ENCODE data around the gene TNF.

Gene TNF

DNA sequence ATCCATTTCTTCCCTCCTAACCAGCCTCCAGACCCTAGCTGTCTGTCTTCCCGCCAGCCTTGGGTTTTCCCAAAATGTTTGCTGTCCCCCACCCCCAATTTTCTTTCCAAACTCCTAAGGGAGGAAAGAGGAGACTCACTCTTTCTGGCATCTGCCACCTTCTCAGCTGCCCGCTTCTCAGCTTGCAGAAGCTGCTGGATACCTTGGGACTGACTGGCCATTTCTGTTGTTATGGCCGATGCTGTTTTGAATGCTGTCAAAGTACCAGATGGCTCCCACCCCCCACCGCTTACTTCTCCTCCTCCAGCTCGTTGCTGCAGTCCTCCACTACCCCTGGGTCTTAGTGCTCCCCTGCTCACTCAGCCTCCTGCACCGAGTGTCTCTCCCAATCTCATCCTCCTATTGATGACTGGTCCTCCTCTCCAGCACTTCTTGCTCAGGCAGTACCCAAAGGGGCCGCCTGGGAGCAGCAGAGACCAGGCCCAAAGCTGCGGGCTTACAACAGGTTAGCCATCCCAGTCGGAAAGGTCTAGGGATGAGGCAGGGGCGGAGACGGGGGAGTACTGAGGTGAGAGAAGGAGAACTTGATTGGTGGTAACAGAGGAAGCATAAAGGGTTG lies 28.9 kb upstream of the TNF start, which contains the start of gene ATP6V1G2:
Gene ATP6V1G2, minus strand, starts transcription at position 270 of the 619 bp plus-strand sequence. Its CDS starts 49 bp downstream, at position 221.
- H2AFZ ChIP-seq (ENCODE audit: low read depth) = peak within 1 kb of the TSS; percentile 62
- H3K27ac ChIP-seq = peak within 1 kb of the TSS; percentile 41; the same call in 1 of the 2 replicates
- H3K4me2 ChIP-seq = peak within 1 kb of the TSS; percentile 66
- TF ChIP-seq, protein P1, sequence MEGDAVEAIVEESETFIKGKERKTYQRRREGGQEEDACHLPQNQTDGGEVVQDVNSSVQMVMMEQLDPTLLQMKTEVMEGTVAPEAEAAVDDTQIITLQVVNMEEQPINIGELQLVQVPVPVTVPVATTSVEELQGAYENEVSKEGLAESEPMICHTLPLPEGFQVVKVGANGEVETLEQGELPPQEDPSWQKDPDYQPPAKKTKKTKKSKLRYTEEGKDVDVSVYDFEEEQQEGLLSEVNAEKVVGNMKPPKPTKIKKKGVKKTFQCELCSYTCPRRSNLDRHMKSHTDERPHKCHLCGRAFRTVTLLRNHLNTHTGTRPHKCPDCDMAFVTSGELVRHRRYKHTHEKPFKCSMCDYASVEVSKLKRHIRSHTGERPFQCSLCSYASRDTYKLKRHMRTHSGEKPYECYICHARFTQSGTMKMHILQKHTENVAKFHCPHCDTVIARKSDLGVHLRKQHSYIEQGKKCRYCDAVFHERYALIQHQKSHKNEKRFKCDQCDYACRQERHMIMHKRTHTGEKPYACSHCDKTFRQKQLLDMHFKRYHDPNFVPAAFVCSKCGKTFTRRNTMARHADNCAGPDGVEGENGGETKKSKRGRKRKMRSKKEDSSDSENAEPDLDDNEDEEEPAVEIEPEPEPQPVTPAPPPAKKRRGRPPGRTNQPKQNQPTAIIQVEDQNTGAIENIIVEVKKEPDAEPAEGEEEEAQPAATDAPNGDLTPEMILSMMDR (conservative IDR thresholded peaks at IDR 0.05; ENCODE audit: low read depth, low read length) = peak; percentile 98
- H3K9ac ChIP-seq = peak within 1 kb of the TSS; percentile 62; the same call in 1 of the 2 replicates
- H3K27me3 ChIP-seq (ENCODE audit: insufficient read depth, low read depth) = no peaks in the 10 kb centered on the region
- peaks cover 22% of the 10 kb centered on the region for H3K79me2 ChIP-seq (ENCODE audit: insufficient read depth, low read depth)
- no peaks in the 10 kb centered on the region for H3K36me3 ChIP-seq (ENCODE audit: insufficient read depth)
- no peaks in the 10 kb centered on the region for H4K20me1 ChIP-seq (ENCODE audit: insufficient read depth)
- peaks cover 18% of the 10 kb centered on the region for H3K4me1 ChIP-seq (ENCODE audit: low read depth, poor library complexity, severe bottlenecking)
- H3K4me3 ChIP-seq (IDR thresholded peaks at IDR 0.05; ENCODE audit: insufficient read depth, low read depth, low read length) = no peak within 1 kb of the TSS

DNA sequence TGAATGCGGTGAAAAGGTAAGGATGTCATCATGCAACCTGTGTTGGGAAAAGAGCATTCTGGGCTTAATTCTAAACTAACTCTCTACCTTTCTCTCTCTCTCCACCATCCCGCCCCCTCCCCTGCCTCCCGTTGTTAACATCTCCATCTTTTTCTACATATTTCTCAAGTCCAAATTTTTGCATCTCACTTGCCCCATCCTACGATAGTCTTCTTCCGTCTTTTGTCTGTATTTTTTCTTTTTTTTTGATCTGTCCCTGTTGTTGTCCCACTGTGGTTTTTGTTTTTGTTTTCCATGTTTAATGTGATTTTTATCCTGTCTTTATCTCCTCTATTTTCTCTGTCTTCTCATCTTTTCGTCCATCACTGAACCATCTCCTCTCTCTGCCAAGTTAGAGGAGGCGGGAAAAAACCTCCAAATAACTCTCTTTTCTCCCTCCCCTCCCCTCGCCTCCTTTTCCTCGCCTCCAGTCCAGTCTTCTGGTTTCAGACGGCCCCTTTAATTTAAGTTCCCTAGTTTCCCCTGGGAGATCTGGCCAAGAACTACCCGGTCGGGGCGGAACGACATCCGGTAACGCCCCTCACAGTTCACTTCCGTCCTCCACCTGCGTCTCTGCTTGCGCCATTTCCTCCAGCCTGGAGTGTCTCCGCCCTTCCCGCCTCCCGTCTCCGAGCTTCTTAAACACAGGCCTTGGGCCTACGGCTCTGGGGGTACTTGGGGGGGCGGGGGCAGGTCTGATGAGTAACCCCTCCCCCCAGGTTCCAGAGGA lies 28.2 kb upstream of the TNF start, which contains the start of gene NFKBIL1:
Gene NFKBIL1, plus strand, starts transcription at position 651 of the 769 bp plus-strand sequence. Its CDS starts 87 bp downstream, at position 738.
- H3K27ac ChIP-seq = peak within 1 kb of the TSS; percentile 41; the same call in 1 of the 2 replicates

DNA sequence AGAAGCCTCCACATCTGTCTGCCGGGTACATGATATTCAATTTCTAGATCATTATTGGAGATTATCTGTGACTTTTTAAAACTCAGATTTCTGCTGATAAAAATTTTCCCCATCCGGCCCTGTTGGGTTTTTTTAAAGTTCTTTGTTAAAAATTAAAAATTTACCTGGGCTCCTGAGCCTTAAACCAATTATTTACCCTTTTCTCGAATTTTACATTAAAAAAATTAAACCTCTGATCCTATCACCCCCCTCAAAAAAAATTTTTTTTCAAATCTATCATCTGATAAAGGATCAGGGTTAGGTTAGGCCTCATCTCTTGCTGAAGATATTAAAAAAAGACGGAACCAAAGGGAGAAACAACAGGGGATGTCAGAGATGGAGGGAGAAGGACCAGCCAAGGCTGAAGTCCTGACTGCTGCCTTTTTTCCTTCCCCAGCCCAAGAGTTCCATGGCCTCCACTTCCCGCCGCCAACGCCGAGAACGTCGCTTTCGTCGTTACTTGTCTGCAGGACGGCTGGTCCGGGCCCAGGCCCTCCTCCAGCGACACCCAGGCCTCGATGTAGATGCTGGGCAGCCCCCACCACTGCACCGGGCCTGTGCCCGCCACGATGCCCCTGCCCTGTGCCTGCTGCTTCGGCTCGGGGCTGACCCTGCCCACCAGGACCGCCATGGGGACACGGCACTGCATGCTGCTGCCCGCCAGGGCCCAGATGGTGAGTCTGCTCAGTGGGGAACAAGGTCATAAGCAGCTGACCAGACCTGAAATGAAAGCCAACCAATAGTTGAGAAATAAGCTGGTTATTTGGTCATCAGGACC lies 27.4 kb upstream of the TNF start:
- Histone ChIP-seq H3K9ac (peak overlapping the region; percentile 62; the same call in 1 of the 2 replicates), H3K79me2 (ENCODE audit: insufficient read depth, low read depth) (peaks cover 13% of the 10 kb centered on the region; the same call in 1 of the 2 replicates), H3K27me3 (ENCODE audit: insufficient read depth, low read depth) (no peaks in the 10 kb centered on the region), H3K36me3 (ENCODE audit: insufficient read depth) (no peaks in the 10 kb centered on the region), H4K20me1 (ENCODE audit: insufficient read depth) (no peaks in the 10 kb centered on the region), H3K4me3 (IDR thresholded peaks at IDR 0.05; ENCODE audit: insufficient read depth, low read depth, low read length) (no peak overlapping the region), H3K4me2 (peak overlapping the region; percentile 66), H3K27ac (peak overlapping the region; percentile 41; the same call in 1 of the 2 replicates), H3K4me1 (ENCODE audit: low read depth, poor library complexity, severe bottlenecking) (peaks cover 18% of the 10 kb centered on the region), H2AFZ (ENCODE audit: low read depth) (peak overlapping the region; percentile 62; the same call in 1 of the 2 replicates)
- TF ChIP-seq, protein P1 (conservative IDR thresholded peaks at IDR 0.05; ENCODE audit: low read depth, low read length) = no peak

More for the DNA sequence above, 28.2 kb upstream of the TNF start, which contains the start of gene NFKBIL1:
- H3K4me1 ChIP-seq (ENCODE audit: low read depth, poor library complexity, severe bottlenecking) = peaks cover 18% of the 10 kb centered on the region
- H3K36me3 ChIP-seq (ENCODE audit: insufficient read depth) = no peaks in the 10 kb centered on the region
- H4K20me1 ChIP-seq (ENCODE audit: insufficient read depth) = no peaks in the 10 kb centered on the region
- TF ChIP-seq, protein P1 (conservative IDR thresholded peaks at IDR 0.05; ENCODE audit: low read depth, low read length) = peak; percentile 66
- peak within 1 kb of the TSS; percentile 62; the same call in 1 of the 2 replicates for H3K9ac ChIP-seq
- no peak within 1 kb of the TSS for H3K4me3 ChIP-seq (IDR thresholded peaks at IDR 0.05; ENCODE audit: insufficient read depth, low read depth, low read length)
- H3K79me2 ChIP-seq (ENCODE audit: insufficient read depth, low read depth) = peaks cover 18% of the 10 kb centered on the region; the same call in 1 of the 2 replicates
- H3K27me3 ChIP-seq (ENCODE audit: insufficient read depth, low read depth) = no peaks in the 10 kb centered on the region
- peak within 1 kb of the TSS; percentile 66 for H3K4me2 ChIP-seq
- H2AFZ ChIP-seq (ENCODE audit: low read depth) = peak within 1 kb of the TSS; percentile 62

DNA sequence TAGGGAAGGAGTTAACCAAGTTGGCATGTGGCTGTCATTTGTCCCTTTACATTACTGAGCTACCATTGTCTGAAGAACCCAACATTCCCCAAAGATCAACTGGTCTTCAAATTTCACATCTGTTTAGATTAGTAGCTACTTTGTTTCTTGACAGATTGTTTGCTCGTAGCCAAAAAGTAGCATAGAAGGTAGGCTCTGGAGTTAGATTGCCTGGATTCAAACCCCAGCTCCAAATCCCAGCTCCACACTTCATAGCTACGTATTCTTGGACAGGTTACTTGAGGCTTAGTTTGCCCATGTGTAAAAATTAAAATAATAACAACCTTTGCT lies 26.9 kb upstream of the TNF start:
- Histone ChIP-seq H3K4me3 (IDR thresholded peaks at IDR 0.05; ENCODE audit: insufficient read depth, low read depth, low read length) (no peak overlapping the region), H3K27me3 (ENCODE audit: insufficient read depth, low read depth) (no peaks in the 10 kb centered on the region), H3K27ac (no peak overlapping the region), H2AFZ (ENCODE audit: low read depth) (no peak overlapping the region), H4K20me1 (ENCODE audit: insufficient read depth) (no peaks in the 10 kb centered on the region), H3K4me2 (peak overlapping the region; percentile 66; the same call in 1 of the 2 replicates), H3K79me2 (ENCODE audit: insufficient read depth, low read depth) (peaks cover 9% of the 10 kb centered on the region; the same call in 1 of the 2 replicates), H3K9ac (no peak overlapping the region), H3K36me3 (ENCODE audit: insufficient read depth) (no peaks in the 10 kb centered on the region), H3K4me1 (ENCODE audit: low read depth, poor library complexity, severe bottlenecking) (peaks cover 18% of the 10 kb centered on the region)
- TF ChIP-seq, protein P1 (conservative IDR thresholded peaks at IDR 0.05; ENCODE audit: low read depth, low read length) = no peak
